K562 (cell line): Measurements from ENCODE around the gene SHROOM3. TPM values are rescaled to one million over a fixed set of nuclear protein-coding genes. Genes with fewer than 3 reads are reported as not detected.

Experiments
- ARID1B ChIP-seq: fragments of 450-650 bp; IDR thresholded peaks from 2 replicates; pipeline ENCODE4 v1.6.1; 2016; ENCODE audit warnings: antibody characterized with exemption, mild to moderate bottlenecking, inconsistent platforms
- CBFA2T2 ChIP-seq: fragments of 450-650 bp; conservative IDR thresholded peaks from 2 replicates; pipeline ENCODE4 v1.6.1; 2017; ENCODE audit warnings: mild to moderate bottlenecking
- CTBP1 ChIP-seq: fragments of 450-650 bp; IDR thresholded peaks from 2 replicates; pipeline ENCODE4 v1.6.1; 2016; ENCODE audit warnings: borderline replicate concordance
- EP300 ChIP-seq: IDR thresholded peaks from 2 replicates; pipeline ENCODE4 v1.6.1; 2012; ENCODE audit warnings: low read length, improper control_type of control experiment
- GMEB1 ChIP-seq: fragments of 250-450 bp; sonication (Bioruptor Pico); IDR thresholded peaks from 2 replicates; pipeline ENCODE4 v1.4.0; 2020; ENCODE audit warnings: mild to moderate bottlenecking
- JUN ChIP-seq, 2 experiments: sonication (generic) in 1 of 2; formaldehyde crosslinking in 1 of 2; IDR thresholded peaks; 2 replicates each; pipeline versions ENCODE4 v1.6.1 to v1.8.0; 2012 to 2022; ENCODE audit warnings: borderline replicate concordance in 2 of 2, mild to moderate bottlenecking in 2 of 2, improper control_type of control experiment in 1 of 2, low read depth in 1 of 2, low read length in 1 of 2, missing genetic modification reagents in 1 of 2
- JUND ChIP-seq, 2 experiments: IDR thresholded peaks; 2 replicates in 1 of 2; 3 replicates in 1 of 2; pipeline ENCODE4 v1.6.1; 2011; ENCODE audit warnings: borderline replicate concordance in 2 of 2, low read depth in 2 of 2, low read length in 2 of 2, improper control_type of control experiment in 1 of 2, missing biosample characterization in 1 of 2, missing genetic modification characterization in 1 of 2, missing genetic modification reagents in 1 of 2
- MYC ChIP-seq, 2 experiments: fragments of 250-450 bp in 1 of 2; sonication (Bioruptor Pico) in 1 of 2; IDR thresholded peaks; 2 replicates each; pipeline versions ENCODE4 v1.5.1 to v1.6.1; 2012 to 2021; ENCODE audit warnings: low read depth in 2 of 2, borderline replicate concordance in 1 of 2, improper control_type of control experiment in 1 of 2, low read length in 1 of 2, mild to moderate bottlenecking in 1 of 2, moderate library complexity in 1 of 2
- NFRKB ChIP-seq: fragments of 450-650 bp; IDR thresholded peaks from 2 replicates; pipeline ENCODE4 v1.6.1; 2016; ENCODE audit warnings: low read depth
- POLR2AphosphoS5 ChIP-seq: IDR thresholded peaks from 2 replicates; pipeline ENCODE4 v1.6.1; 2011; ENCODE audit warnings: mild to moderate bottlenecking, low read depth, low read length, moderate library complexity; ENCODE audit not compliant: control insufficient read depth, insufficient read depth
- POLR2G ChIP-seq: fragments of 200-400 bp; formaldehyde crosslinking; IDR thresholded peaks from 2 replicates; pipeline ENCODE4 v1.6.1; 2017; ENCODE audit warnings: low read depth, mild to moderate bottlenecking, antibody characterized with exemption, low read length, moderate library complexity
- PTBP1 ChIP-seq: fragments of 200-400 bp; formaldehyde crosslinking; IDR thresholded peaks from 2 replicates; pipeline ENCODE4 v1.6.1; 2017; ENCODE audit warnings: low read depth, low read length
- RFX7 ChIP-seq: fragments of 250-450 bp; sonication (Bioruptor Pico); IDR thresholded peaks from 2 replicates; pipeline ENCODE4 v1.5.1; 2021; ENCODE audit warnings: mild to moderate bottlenecking
- SMARCA4 ChIP-seq: fragments of 450-650 bp; IDR thresholded peaks from 2 replicates; pipeline ENCODE4 v1.6.1; 2016
- ZNF407 ChIP-seq: fragments of 450-650 bp; IDR thresholded peaks from 2 replicates; pipeline ENCODE4 v1.6.1; 2016; ENCODE audit warnings: low read depth
- polyA plus RNA-seq, 8 experiments: library from polyadenylated mRNA; depleted of rRNA in 4 of 8; stranded (reverse) in 5 of 8; unstranded in 3 of 8; fragments of >200 nt; fragmentation: Nextera tagmentation in 2 of 8; fragmentation: Illumina TruSeq in 1 of 8; extraction: Ambion mirVana in 2 of 8; extraction: Trizol in 1 of 8; gene quantifications; 2 replicates each; pipeline versions ENCODE4 v1.2.1 to v1.2.3, GENCODE V29; 2011 to 2014; ENCODE audit warnings: inconsistent platforms in 1 of 8, missing spikeins in 1 of 8
- total RNA-seq, 7 experiments: library from RNA; depleted of rRNA in 6 of 7; stranded (reverse); fragments of >200 nt in 6 of 7; fragmentation: Illumina TruSeq in 2 of 7; extraction: Trizol in 2 of 7; gene quantifications; 2 replicates each; pipeline versions ENCODE4 v1.2.1 to v1.2.3, GENCODE V29; 2011 to 2021; ENCODE audit warnings: low replicate concordance in 1 of 7
- TF ChIP-seq, protein P1 (sequence below): sonication (generic); formaldehyde crosslinking; IDR thresholded peaks from 2 replicates; pipeline ENCODE4 v1.8.0; 2022; ENCODE audit warnings: mild to moderate bottlenecking, missing genetic modification reagents

SHROOM3 gene
- total and polyA plus RNA-seq, 9 of the 15 experiments (the other 6 are each of a cell fraction or from before 2014, with no cell fraction given) = 0.01 to 0.07 TPM; not detected in 7

DNA sequence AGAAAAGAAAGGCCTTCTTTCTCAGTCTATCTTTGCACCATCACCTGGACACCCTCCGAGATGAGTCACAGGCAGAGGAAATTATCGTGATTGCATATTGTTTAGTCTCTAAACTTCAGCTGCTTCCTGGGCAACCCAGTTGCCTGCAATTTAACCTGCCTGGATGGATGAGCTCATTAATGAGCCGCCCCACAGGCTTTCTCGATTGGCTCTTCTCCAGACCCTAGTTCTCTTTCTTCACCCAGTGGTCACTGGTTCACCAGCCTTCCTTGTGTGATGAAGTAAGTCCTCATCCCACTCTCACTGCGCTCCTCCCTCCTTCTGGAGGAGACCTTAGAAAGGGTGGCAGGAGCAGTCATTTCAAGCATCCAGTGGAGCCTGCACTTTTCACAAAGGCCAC is 368.5 kb downstream of the SHROOM3 start (continued):
- TF ChIP-seq, protein P1, sequence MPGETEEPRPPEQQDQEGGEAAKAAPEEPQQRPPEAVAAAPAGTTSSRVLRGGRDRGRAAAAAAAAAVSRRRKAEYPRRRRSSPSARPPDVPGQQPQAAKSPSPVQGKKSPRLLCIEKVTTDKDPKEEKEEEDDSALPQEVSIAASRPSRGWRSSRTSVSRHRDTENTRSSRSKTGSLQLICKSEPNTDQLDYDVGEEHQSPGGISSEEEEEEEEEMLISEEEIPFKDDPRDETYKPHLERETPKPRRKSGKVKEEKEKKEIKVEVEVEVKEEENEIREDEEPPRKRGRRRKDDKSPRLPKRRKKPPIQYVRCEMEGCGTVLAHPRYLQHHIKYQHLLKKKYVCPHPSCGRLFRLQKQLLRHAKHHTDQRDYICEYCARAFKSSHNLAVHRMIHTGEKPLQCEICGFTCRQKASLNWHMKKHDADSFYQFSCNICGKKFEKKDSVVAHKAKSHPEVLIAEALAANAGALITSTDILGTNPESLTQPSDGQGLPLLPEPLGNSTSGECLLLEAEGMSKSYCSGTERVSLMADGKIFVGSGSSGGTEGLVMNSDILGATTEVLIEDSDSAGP (CRISPR knock-in tag) = no peak
- TF ChIP-seq CBFA2T2 = peak; percentile 47; the same call in 1 of the 2 replicates
- TF ChIP-seq GMEB1 (CRISPR knock-in tag) = no peak
- peak; percentile 44; the same call in 1 of the 2 replicates for TF ChIP-seq POLR2AphosphoS5
- peak; percentile 87 for TF ChIP-seq JUND (IDR thresholded peaks at IDR 0.05; ENCODE audit: borderline replicate concordance, low read depth, low read length)
- TF ChIP-seq JUND (tag; IDR thresholded peaks at IDR 0.05; ENCODE audit: borderline replicate concordance, low read depth, low read length) = peak; percentile 87; the same call in 2 of the 3 replicates
- TF ChIP-seq PTBP1 = no peak
- peak; percentile 37; the same call in 1 of the 2 replicates for TF ChIP-seq JUN (IDR thresholded peaks at IDR 0.05; ENCODE audit: borderline replicate concordance, low read depth, low read length)
- TF ChIP-seq JUN (CRISPR knock-in tag; IDR thresholded peaks at IDR 0.05; ENCODE audit: borderline replicate concordance) = no peak
- peak; percentile 72 for TF ChIP-seq ARID1B
- peak; percentile 40; the same call in 1 of the 2 replicates for TF ChIP-seq EP300
- TF ChIP-seq ZNF407 = no peak
- no peak for TF ChIP-seq POLR2G
- TF ChIP-seq SMARCA4 = peak; percentile 71; the same call in 1 of the 2 replicates
- TF ChIP-seq CTBP1 = 0 out of 2 replicates have a peak, but pooled peaks have one; percentile 47
- TF ChIP-seq MYC (IDR thresholded peaks at IDR 0.05; ENCODE audit: low read depth, low read length) = no peak
- no peak for TF ChIP-seq MYC (CRISPR knock-in tag; IDR thresholded peaks at IDR 0.05; ENCODE audit: borderline replicate concordance, low read depth)
- no peak for TF ChIP-seq RFX7 (CRISPR knock-in tag)
- no peak for TF ChIP-seq NFRKB
